RWPE1 (cell line): Measurements from ENCODE around the gene MATN4.
"Not testable (repeated sequence)": the region's sequence is repeated elsewhere in the genome, so short reads cannot be mapped to it uniquely, and the experiment has no call there.

Experiments used
- CTCF ChIA-PET: fragments of 350-600 bp; sonication (Branson Sonifier 250); formaldehyde crosslinking; extraction: SDS; loops from one replicate; lab custom pipeline; 2021; lab: Yijun Ruan, JAX
- POLR2A ChIA-PET: fragments of 400-600 bp; formaldehyde crosslinking; extraction: SDS; loops from one replicate; lab custom pipeline; 2020; ENCODE audit warnings: antibody characterized with exemption; ENCODE audit not compliant: low non-redundant PET; lab: Yijun Ruan, JAX
- DNase-seq: peaks from one replicate; pipeline ENCODE4 v3.0.0; 2012; ENCODE audit warnings: low spot score
- H3K27ac ChIP-seq: fragments of 450-650 bp; 2 replicates; pipeline ENCODE4 v1.5.1; 2017
- TF ChIP-seq, protein P1 (sequence below): fragments of 450-650 bp; conservative IDR thresholded peaks from 2 replicates; pipeline ENCODE4 v1.5.1; 2017; ENCODE audit warnings: low read depth, mild to moderate bottlenecking

MATN4 gene, protein sequence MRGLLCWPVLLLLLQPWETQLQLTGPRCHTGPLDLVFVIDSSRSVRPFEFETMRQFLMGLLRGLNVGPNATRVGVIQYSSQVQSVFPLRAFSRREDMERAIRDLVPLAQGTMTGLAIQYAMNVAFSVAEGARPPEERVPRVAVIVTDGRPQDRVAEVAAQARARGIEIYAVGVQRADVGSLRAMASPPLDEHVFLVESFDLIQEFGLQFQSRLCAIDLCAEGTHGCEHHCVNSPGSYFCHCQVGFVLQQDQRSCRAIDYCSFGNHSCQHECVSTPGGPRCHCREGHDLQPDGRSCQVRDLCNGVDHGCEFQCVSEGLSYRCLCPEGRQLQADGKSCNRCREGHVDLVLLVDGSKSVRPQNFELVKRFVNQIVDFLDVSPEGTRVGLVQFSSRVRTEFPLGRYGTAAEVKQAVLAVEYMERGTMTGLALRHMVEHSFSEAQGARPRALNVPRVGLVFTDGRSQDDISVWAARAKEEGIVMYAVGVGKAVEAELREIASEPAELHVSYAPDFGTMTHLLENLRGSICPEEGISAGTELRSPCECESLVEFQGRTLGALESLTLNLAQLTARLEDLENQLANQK

DNA sequence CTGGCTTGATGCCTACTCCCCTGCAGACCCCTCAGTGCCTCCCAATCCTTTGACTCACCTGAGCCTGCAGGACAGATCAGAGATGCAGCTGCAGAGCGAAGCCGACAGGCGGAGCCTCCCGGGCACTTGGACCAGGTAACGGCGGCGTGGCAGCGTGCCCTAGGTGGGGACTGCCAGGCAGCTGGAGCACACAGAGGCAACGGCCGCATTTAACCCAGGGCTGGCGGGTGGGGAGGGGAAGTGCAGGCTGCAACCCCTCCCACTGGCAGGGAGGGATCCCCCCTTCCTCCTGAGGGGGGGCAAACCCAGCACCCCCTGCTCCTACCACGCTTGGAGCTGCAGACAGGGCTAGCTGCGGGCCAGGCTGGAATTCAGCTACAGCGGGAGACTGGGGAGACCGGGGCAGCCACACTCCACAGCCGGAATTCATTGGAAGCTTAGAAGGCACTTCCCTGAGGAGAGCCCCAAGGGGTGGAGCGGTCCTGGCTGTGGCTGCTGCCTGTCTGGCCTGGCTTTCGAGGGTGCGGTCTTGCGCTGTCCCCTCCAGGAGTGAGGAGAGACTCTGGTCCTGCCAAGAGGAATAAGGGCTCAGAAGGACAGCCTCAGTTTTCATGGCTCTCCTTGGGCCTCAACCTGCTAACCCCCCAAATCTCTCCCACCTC is at the start of gene MATN4:
Gene MATN4, minus strand, starts transcription at position 183 of the 662 bp plus-strand sequence. CDS start 2,717 bp downstream, outside the sequence.
- TF ChIP-seq, protein P1, sequence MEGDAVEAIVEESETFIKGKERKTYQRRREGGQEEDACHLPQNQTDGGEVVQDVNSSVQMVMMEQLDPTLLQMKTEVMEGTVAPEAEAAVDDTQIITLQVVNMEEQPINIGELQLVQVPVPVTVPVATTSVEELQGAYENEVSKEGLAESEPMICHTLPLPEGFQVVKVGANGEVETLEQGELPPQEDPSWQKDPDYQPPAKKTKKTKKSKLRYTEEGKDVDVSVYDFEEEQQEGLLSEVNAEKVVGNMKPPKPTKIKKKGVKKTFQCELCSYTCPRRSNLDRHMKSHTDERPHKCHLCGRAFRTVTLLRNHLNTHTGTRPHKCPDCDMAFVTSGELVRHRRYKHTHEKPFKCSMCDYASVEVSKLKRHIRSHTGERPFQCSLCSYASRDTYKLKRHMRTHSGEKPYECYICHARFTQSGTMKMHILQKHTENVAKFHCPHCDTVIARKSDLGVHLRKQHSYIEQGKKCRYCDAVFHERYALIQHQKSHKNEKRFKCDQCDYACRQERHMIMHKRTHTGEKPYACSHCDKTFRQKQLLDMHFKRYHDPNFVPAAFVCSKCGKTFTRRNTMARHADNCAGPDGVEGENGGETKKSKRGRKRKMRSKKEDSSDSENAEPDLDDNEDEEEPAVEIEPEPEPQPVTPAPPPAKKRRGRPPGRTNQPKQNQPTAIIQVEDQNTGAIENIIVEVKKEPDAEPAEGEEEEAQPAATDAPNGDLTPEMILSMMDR: peak; percentile 44; the same call in 1 of the 2 replicates
- ChIA-PET POLR2A (no interaction called here), CTCF (interaction anchor here (0.5 to 2.1 kb wide), 12 partner anchors 11 to 1456 kb away, joined by 3 to 8 read pairs (median 4); partner anchors contain the start of gene SYS1)
- no peak for DNase-seq
- peak within 1 kb of the TSS; percentile 3; the same call in 1 of the 2 replicates for H3K27ac ChIP-seq

DNA sequence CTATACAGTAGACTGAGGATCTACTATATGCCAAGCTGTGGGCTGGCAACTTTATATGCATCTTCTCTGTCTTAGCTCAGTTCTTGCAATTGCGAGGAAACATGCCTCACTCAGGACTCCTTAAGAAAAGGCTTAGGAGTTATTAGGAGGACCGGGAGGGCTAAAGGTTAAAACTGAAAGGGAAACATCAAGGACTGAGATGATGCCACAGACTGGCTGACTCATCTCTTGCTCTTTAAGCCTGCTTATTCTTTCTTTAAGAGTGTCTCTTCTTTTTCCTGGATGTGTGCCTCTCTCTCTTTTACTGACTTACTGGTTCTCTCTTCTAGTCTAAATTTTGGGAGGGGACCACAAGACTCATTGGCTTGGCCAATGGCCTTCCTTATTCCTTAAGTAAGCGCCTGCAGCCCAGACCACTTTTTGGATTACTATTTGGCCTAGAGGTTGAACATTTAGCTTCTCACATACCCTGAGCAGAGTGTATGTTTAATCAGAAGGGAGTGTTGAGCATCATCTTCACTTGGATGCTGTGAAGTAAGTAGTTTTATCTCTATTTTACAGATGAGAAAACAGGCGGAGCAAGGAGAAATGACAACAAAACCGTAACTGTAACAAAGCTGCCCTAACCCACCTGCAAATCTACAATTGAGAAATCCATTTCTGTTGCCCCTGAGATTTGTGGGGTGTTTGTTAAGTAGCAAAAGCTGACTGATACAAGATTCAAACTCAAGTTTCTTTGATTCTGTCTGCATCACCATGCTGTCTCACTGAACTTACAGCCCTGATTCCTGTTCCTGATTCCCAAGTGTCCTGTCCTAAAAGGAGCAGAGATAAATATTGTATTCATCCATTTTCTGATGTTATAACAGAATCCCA is 47.3 kb upstream of the MATN4 start:
- ChIA-PET POLR2A (no interaction called here), CTCF (interaction anchor here (0.6 to 1.5 kb wide), 5 partner anchors 15 to 82 kb away, joined by 3 to 6 read pairs (median 3); no protein-coding TSS in a partner anchor)
- DNase-seq: no peak
- H3K27ac ChIP-seq: no peak overlapping the region
- TF ChIP-seq, protein P1: no peak

DNA sequence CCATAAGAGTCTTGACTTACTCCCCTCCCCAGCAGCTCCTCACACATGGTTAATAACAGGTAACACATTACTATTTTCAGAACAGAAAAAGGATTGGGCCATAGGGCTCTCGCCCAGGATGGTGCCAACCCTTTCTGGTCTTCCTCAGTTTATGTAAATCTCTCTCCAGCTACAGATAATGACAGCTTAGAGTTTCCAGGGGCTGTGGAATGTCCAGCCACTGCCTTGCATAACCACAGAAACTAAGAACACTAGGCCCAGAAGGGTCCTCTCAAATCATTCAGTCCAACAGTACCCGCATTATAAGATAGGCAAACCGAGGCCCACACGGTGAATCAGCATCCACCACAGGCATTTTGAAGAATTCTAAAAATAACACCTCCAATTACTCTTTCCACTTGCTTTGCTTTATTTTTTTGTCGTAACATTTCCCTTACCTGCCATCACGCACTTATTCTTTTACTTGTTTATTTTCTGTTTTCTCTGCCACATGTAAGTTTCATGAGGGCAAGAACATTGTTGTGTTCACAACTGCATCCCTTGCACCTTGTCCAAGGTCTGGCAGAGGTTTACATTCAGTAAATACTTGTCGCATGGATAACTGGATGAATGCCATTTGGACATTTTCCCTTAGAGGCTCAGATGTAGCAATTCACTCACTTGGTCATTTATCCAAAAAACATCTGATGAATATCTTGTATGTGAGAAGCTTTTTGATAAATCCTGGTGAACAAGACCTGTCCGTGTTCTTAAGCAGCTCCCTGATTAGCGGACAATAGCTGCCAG is 46.5 kb upstream of the MATN4 start:
- TF ChIP-seq, protein P1: no peak
- POLR2A ChIA-PET: no interaction called here
- no peak overlapping the region for H3K27ac ChIP-seq
- no peak for DNase-seq
- CTCF ChIA-PET: interaction anchor here (0.8 to 1.5 kb wide), 4 partner anchors 19 to 82 kb away, joined by 3 to 6 read pairs (median 4); no protein-coding TSS in a partner anchor

DNA sequence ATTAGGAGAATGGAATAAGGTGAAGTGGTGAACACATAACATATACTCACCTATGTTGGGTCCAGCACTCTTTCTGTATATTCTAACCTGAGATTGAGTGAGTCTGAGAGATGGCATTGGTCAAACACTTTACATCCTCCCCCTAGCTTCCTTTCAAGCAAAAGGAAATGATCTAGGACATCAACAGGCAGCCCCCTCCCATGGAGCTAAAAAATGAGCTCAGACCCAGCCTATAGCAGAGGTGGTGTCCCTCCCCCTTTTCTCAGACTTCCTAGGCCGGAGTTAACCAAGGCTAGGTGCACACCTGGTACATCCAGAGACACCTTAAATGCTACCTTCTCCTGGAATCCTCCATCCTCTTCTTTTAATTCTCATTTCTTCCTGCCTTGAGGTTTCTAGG is 45.6 kb upstream of the MATN4 start:
- no peak for DNase-seq
- ChIA-PET POLR2A (no interaction called here), CTCF (interaction anchor here (1.3 kb wide), 1 partner anchor 60 kb away, joined by 5 read pairs; no protein-coding TSS in a partner anchor)
- no peak overlapping the region for H3K27ac ChIP-seq
- TF ChIP-seq, protein P1: no peak

DNA sequence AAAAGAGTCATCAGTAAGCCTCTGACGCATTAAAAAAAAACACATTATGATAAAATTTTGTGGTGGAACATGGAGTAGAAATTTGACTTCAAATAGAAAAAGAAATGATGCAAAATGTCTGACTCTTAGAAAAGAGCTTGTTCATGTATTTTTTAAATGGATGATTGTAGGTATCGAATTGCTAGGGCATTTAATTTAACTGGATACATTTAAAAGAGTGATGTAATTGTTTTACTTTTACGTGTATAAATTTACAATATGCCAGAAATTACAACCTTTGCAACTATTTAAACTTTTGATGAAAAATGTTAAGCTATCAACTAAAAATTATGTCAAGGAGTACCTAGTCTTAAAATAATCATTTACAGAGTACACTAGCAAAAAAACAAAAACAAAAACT is 44.6 kb upstream of the MATN4 start:
- CTCF ChIA-PET: interaction anchor here (0.7 to 2.1 kb wide), 5 partner anchors 8 to 277 kb away, joined by 3 to 10 read pairs (median 3); partner anchors contain the start of genes SYS1 and WFDC10A
- POLR2A ChIA-PET: no interaction called here
- no peak overlapping the region for H3K27ac ChIP-seq
- no peak for DNase-seq
- TF ChIP-seq, protein P1: no peak

DNA sequence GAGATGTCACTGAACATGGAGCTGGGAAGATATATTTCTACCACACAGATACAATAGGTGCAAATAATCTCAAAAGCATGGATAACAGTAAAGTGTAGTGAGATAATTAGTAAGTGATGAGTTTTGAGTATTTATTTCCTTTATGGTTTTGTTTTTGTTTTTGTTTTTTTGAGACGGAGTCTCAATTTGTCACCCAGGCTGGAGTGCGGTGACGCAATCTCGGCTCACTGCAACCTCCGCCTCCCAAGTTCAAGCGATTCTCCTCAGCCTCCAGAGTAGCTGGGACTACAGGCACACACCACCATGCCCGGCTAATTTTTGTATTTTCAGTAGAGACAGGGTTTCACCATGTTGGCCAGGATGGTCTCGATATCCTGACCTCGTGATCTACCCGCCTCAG is 42.7 kb upstream of the MATN4 start:
- ChIA-PET POLR2A (interaction anchor here (0.6 kb wide), 1 partner anchor 10 kb away, joined by 6 read pairs; no protein-coding TSS in a partner anchor), CTCF (interaction anchor here (2.1 kb wide), 1 partner anchor 12 kb away, joined by 10 read pairs; the partner anchor contains the start of gene SYS1)
- not testable (repeated sequence) for H3K27ac ChIP-seq, DNase-seq
